Measurements from ENCODE around the gene PLPPR5. TPM values are rescaled to one million over a fixed set of nuclear protein-coding genes. Genes with fewer than 3 reads are reported as not detected.

PLPPR5 gene
- total and polyA plus RNA-seq, 10 of the 15 experiments (the other 5 are each of a cell fraction or from before 2014, with no cell fraction given) = under 0.01 to 0.11 (median 0.02) TPM; not detected in 7

GRCh38 chr1:98949166-98949565 is 55.5 kb downstream of the PLPPR5 start:
- DNase-seq (ENCODE audit: low read depth, low spot score) (no peak), FAIRE-seq (no peak), ATAC-seq (no peak)
- Histone ChIP-seq H3K9ac (ENCODE audit: control insufficient read depth, insufficient read depth, low read length) (no peak overlapping the region), H3K79me2 (ENCODE audit: control insufficient read depth, insufficient read depth, low read length) (no peaks in the 10 kb centered on the region), H3K4me2 (ENCODE audit: control insufficient read depth, insufficient read depth) (no peak overlapping the region), H3K36me3 (ENCODE audit: control insufficient read depth in 2 of 2, insufficient read depth in 2 of 2, low read length in 1 of 2) (no peaks in the 10 kb centered on the region), H3K27me3 (replicated peaks in 1 of 2; ENCODE audit: control insufficient read depth in 2 of 2, insufficient read depth in 2 of 2, low read length in 1 of 2) (no peaks in the 10 kb centered on the region), H4K20me1 (ENCODE audit: control insufficient read depth, insufficient read depth) (no peaks in the 10 kb centered on the region), H3K9me3 (replicated peaks; ENCODE audit: control insufficient read depth, insufficient read depth, low read length) (no peaks in the 10 kb centered on the region), H3K27ac (ENCODE audit: control insufficient read depth, insufficient read depth) (no peak overlapping the region), H3K4me3 (no peak overlapping the region), H3K4me1 (ENCODE audit: control insufficient read depth, insufficient read depth, low read length) (no peaks in the 10 kb centered on the region), H2AFZ (ENCODE audit: control insufficient read depth, low read depth, low read length) (no peak overlapping the region)
- CTCF ChIA-PET = interaction anchor here (0.7 kb wide), 1 partner anchor 34 kb away, joined by 3 read pairs; no protein-coding TSS in a partner anchor
- POLR2A ChIA-PET = no interaction called here
- WGBS (ENCODE audit: insufficient coverage, insufficient replicate concordance, low lambda C conversion rate, missing lambda C conversion rate) = 12% methylated on average over 2 of the region's 2 CpGs
- intact Hi-C loops (cut with micrococcal nuclease; ENCODE audit: unreplicated experiment) = no loop called here
- in situ Hi-C loops (cut with MboI) = no loop called here
- TF ChIP-seq ZSCAN29 (IDR thresholded peaks at IDR 0.05) (no peak), HCFC1 (IDR thresholded peaks at IDR 0.05; ENCODE audit: low read length) (no peak), HDAC2 (IDR thresholded peaks at IDR 0.05) (no peak), MEF2B (IDR thresholded peaks at IDR 0.05; ENCODE audit: partially characterized antibody, poor library complexity, severe bottlenecking) (no peak)
- RAD21 ChIA-PET (ENCODE audit: unreplicated experiment) = no interaction called here
- no TSS peak for BruUV-seq (replicated peaks)
- SMC1A ChIA-PET (ENCODE audit: uncharacterized antibody, unreplicated experiment) = no interaction called here

DNA sequence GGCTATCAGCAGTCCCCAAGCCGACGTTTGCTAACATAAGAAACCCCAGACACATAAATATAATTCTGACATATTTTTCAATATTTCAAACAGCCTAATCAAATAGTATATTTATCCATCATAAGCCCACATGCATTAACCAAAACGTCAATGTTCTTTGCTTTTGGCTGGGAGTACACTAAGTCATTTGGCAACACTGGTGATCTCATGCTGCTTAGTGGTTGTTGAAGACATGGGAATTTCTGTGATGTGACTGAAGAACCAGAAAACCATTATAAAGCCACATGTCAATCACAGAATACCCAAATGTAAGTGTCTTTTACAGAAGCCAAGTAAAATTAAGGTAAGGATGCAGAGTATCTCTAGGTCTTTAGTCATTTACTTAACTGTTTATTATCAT is 57.6 kb downstream of the PLPPR5 start:
- no peaks in the 10 kb centered on the region for H3K79me2 ChIP-seq (ENCODE audit: control insufficient read depth, insufficient read depth, low read length)
- in situ Hi-C loops (cut with MboI) = no loop called here
- ChIA-PET CTCF (no interaction called here), RAD21 (ENCODE audit: unreplicated experiment) (no interaction called here), SMC1A (ENCODE audit: uncharacterized antibody, unreplicated experiment) (no interaction called here), POLR2A (no interaction called here)
- no peak for DNase-seq (ENCODE audit: low read depth, low spot score)
- no peak overlapping the region for H3K4me3 ChIP-seq
- H3K4me2 ChIP-seq (ENCODE audit: control insufficient read depth, insufficient read depth) = no peak overlapping the region
- BruUV-seq (replicated peaks) = no TSS peak
- H3K27ac ChIP-seq (ENCODE audit: control insufficient read depth, insufficient read depth) = no peak overlapping the region
- 37% methylated on average over 3 of the region's 3 CpGs for WGBS (ENCODE audit: insufficient coverage, insufficient replicate concordance, low lambda C conversion rate, missing lambda C conversion rate)
- H3K4me1 ChIP-seq (ENCODE audit: control insufficient read depth, insufficient read depth, low read length) = no peaks in the 10 kb centered on the region
- FAIRE-seq = no peak
- no peak overlapping the region for H3K9ac ChIP-seq (ENCODE audit: control insufficient read depth, insufficient read depth, low read length)
- H3K36me3 ChIP-seq (ENCODE audit: control insufficient read depth in 2 of 2, insufficient read depth in 2 of 2, low read length in 1 of 2) = no peaks in the 10 kb centered on the region
- no peak overlapping the region for H2AFZ ChIP-seq (ENCODE audit: control insufficient read depth, low read depth, low read length)
- ATAC-seq = no peak
- H4K20me1 ChIP-seq (ENCODE audit: control insufficient read depth, insufficient read depth) = no peaks in the 10 kb centered on the region
- no peaks in the 10 kb centered on the region for H3K9me3 ChIP-seq (replicated peaks; ENCODE audit: control insufficient read depth, insufficient read depth, low read length)
- H3K27me3 ChIP-seq (replicated peaks in 1 of 2; ENCODE audit: control insufficient read depth in 2 of 2, insufficient read depth in 2 of 2, low read length in 1 of 2) = no peaks in the 10 kb centered on the region
- intact Hi-C loops (cut with micrococcal nuclease; ENCODE audit: unreplicated experiment) = no loop called here
- TF ChIP-seq SIX5 (IDR thresholded peaks at IDR 0.05; ENCODE audit: low read depth, low read length, severe bottlenecking) (no peak), PBX3 (IDR thresholded peaks at IDR 0.05; ENCODE audit: insufficient replicate concordance, low read depth, low read length) (no peak), ZNF274 (IDR thresholded peaks at IDR 0.05; ENCODE audit: insufficient read depth, insufficient read length) (no peak), MEF2A (IDR thresholded peaks at IDR 0.05; ENCODE audit: insufficient read depth, low read depth, low read length) (no peak), HDAC2 (IDR thresholded peaks at IDR 0.05) (no peak), WRNIP1 (IDR thresholded peaks at IDR 0.05; ENCODE audit: borderline replicate concordance, low read depth, low read length) (no peak), IRF4 (IDR thresholded peaks at IDR 0.05; ENCODE audit: low read depth, low read length) (no peak), BCL11A (IDR thresholded peaks at IDR 0.05; ENCODE audit: low read depth, low read length) (no peak)
- TF ChIP-seq, protein P1, sequence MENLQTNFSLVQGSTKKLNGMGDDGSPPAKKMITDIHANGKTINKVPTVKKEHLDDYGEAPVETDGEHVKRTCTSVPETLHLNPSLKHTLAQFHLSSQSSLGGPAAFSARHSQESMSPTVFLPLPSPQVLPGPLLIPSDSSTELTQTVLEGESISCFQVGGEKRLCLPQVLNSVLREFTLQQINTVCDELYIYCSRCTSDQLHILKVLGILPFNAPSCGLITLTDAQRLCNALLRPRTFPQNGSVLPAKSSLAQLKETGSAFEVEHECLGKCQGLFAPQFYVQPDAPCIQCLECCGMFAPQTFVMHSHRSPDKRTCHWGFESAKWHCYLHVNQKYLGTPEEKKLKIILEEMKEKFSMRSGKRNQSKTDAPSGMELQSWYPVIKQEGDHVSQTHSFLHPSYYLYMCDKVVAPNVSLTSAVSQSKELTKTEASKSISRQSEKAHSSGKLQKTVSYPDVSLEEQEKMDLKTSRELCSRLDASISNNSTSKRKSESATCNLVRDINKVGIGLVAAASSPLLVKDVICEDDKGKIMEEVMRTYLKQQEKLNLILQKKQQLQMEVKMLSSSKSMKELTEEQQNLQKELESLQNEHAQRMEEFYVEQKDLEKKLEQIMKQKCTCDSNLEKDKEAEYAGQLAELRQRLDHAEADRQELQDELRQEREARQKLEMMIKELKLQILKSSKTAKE (IDR thresholded peaks at IDR 0.05; ENCODE audit: low read depth, poor library complexity, severe bottlenecking) = no peak
- TF ChIP-seq, protein P2, sequence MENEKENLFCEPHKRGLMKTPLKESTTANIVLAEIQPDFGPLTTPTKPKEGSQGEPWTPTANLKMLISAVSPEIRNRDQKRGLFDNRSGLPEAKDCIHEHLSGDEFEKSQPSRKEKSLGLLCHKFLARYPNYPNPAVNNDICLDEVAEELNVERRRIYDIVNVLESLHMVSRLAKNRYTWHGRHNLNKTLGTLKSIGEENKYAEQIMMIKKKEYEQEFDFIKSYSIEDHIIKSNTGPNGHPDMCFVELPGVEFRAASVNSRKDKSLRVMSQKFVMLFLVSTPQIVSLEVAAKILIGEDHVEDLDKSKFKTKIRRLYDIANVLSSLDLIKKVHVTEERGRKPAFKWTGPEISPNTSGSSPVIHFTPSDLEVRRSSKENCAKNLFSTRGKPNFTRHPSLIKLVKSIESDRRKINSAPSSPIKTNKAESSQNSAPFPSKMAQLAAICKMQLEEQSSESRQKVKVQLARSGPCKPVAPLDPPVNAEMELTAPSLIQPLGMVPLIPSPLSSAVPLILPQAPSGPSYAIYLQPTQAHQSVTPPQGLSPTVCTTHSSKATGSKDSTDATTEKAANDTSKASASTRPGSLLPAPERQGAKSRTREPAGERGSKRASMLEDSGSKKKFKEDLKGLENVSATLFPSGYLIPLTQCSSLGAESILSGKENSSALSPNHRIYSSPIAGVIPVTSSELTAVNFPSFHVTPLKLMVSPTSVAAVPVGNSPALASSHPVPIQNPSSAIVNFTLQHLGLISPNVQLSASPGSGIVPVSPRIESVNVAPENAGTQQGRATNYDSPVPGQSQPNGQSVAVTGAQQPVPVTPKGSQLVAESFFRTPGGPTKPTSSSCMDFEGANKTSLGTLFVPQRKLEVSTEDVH (IDR thresholded peaks at IDR 0.05; ENCODE audit: low read depth, partially characterized antibody) = no peak

Data from GM12878 (cell line).